A673 (cell line): Measurements from ENCODE around the gene ZC3H12C. TPM values are rescaled to one million over a fixed set of nuclear protein-coding genes. Genes with fewer than 3 reads are reported as not detected.
"Not testable (repeated sequence)": the region's sequence is repeated elsewhere in the genome, so short reads cannot be mapped to it uniquely, and the experiment has no call there.

Experiments
- BruUV-seq: library from RNA; stranded (reverse); fragments of 400-500 nt; replicated peaks from 2 replicates; lab custom pipeline; 2021; lab: Mats Ljungman, UMichigan
- CTCF ChIA-PET: fragments of 300-600 bp; sonication (Branson Sonifier 250); formaldehyde crosslinking; loops from one replicate; lab custom pipeline; 2022; ENCODE audit warnings: antibody characterized with exemption; lab: Charles Lee
- POLR2A ChIA-PET: fragments of 300-600 bp; sonication (Branson Sonifier 250); formaldehyde crosslinking; loops from one replicate; lab custom pipeline; 2022; ENCODE audit warnings: antibody characterized with exemption; ENCODE audit not compliant: low non-redundant PET; lab: Charles Lee
- DNase-seq: peaks from one replicate; pipeline ENCODE4 v3.0.0-alpha.2; 2015; ENCODE audit warnings: low spot score
- H3K27ac ChIP-seq: fragments of 200-600 bp; sonication (generic); 2 replicates; pipeline ENCODE4 v1.5.1; 2016; ENCODE audit warnings: mixed run types, low read depth, mild to moderate bottlenecking, mixed read lengths, antibody characterized with exemption, low read length; ENCODE audit not compliant: poor library complexity, severe bottlenecking
- H3K27me3 ChIP-seq: fragments of 200-600 bp; sonication (generic); replicated peaks from 2 replicates; pipeline ENCODE4 v1.6.1; 2017; ENCODE audit warnings: mixed run types, low read depth, mild to moderate bottlenecking, mixed read lengths, antibody characterized with exemption, low read length; ENCODE audit not compliant: insufficient read depth, poor library complexity
- H3K36me3 ChIP-seq: fragments of 200-600 bp; sonication (generic); 2 replicates; pipeline ENCODE4 v1.6.1; 2016; ENCODE audit warnings: mixed run types, mild to moderate bottlenecking, mixed read lengths, antibody characterized with exemption, low read length; ENCODE audit not compliant: insufficient read depth, poor library complexity, severe bottlenecking
- H3K4me1 ChIP-seq: fragments of 200-600 bp; sonication (generic); 2 replicates; pipeline ENCODE4 v1.6.1; 2017; ENCODE audit warnings: mixed run types, mild to moderate bottlenecking, mixed read lengths, antibody characterized with exemption, low read length; ENCODE audit not compliant: insufficient read depth, poor library complexity, severe bottlenecking
- H3K4me3 ChIP-seq: fragments of 200-600 bp; sonication (generic); 2 replicates; pipeline ENCODE4 v1.5.1; 2016; ENCODE audit warnings: low read depth, mixed run types, mild to moderate bottlenecking, mixed read lengths, low read length; ENCODE audit not compliant: poor library complexity, severe bottlenecking
- H3K9me3 ChIP-seq: fragments of 200-600 bp; sonication (generic); 2 replicates; pipeline ENCODE4 v1.6.1; 2016; ENCODE audit warnings: mixed run types, low read depth, mild to moderate bottlenecking, mixed read lengths, antibody characterized with exemption, low read length; ENCODE audit not compliant: poor library complexity, severe bottlenecking
- CTCF ChIP-seq: fragments of 300-800, 200-600 bp; sonication (generic); conservative IDR thresholded peaks from 2 replicates; pipeline ENCODE4 v1.5.1; 2017; ENCODE audit warnings: low read depth, mild to moderate bottlenecking, antibody characterized with exemption, low read length, moderate library complexity, mixed read lengths
- EZH2 ChIP-seq: fragments of 200-600 bp; sonication (generic); IDR thresholded peaks from 2 replicates; pipeline ENCODE4 v1.6.1; 2017; ENCODE audit warnings: borderline replicate concordance, low read depth, mild to moderate bottlenecking, mixed read lengths, antibody characterized with exemption, low read length; ENCODE audit not compliant: poor library complexity, severe bottlenecking
- intact Hi-C: fragments of 100-400 bp; cut with micrococcal nuclease; formaldehyde crosslinking; loops from one replicate; pipeline ENCODE4 v1.10.0; 2022; ENCODE audit not compliant: unreplicated experiment
- total RNA-seq: library from RNA; stranded (reverse); gene quantifications from 2 replicates; pipeline ENCODE4 v1.2.3, GENCODE V29; 2021

The ZC3H12C gene
- total RNA-seq, 1 experiment from 2014 or later, result 21.7 TPM

- no TSS peak for BruUV-seq
- no peaks in the 10 kb centered on the region for H3K4me1 ChIP-seq
- no peak overlapping the region for H3K4me3 ChIP-seq
- POLR2A ChIA-PET, result no interaction called here
- no peaks in the 10 kb centered on the region for H3K36me3 ChIP-seq
- no peak overlapping the region for H3K27ac ChIP-seq
- CTCF ChIA-PET, result no interaction called here
- H3K27me3 ChIP-seq, result no peaks in the 10 kb centered on the region
- no peak for DNase-seq
- intact Hi-C loops, result no loop called here
- TF ChIP-seq EZH2 (no peak), CTCF (no peak)
- H3K9me3 ChIP-seq, result no peaks in the 10 kb centered on the region
Observed at GRCh38 chr11:110062247-110062646, 30.9 kb upstream of the ZC3H12C start.

GRCh38 chr11:110065189-110065588, 28.0 kb upstream of the ZC3H12C start:
- ChIA-PET POLR2A (no interaction called here), CTCF (no interaction called here)
- Histone ChIP-seq H3K4me1 (peaks cover 18% of the 10 kb centered on the region), H3K27ac (no peak overlapping the region), H3K27me3 (no peaks in the 10 kb centered on the region), H3K36me3 (no peaks in the 10 kb centered on the region), H3K9me3 (no peaks in the 10 kb centered on the region), H3K4me3 (no peak overlapping the region)
- no TSS peak for BruUV-seq
- DNase-seq, result no peak
- TF ChIP-seq EZH2 (no peak), CTCF (no peak)
- intact Hi-C loops, result no loop called here

- H3K27ac ChIP-seq, intact Hi-C loops, BruUV-seq, DNase-seq, H3K9me3 ChIP-seq, H3K4me3 ChIP-seq, CTCF ChIA-PET, POLR2A ChIA-PET, H3K36me3 ChIP-seq, H3K27me3 ChIP-seq: not testable (repeated sequence)
- H3K4me1 ChIP-seq, result peaks cover 25% of the 10 kb centered on the region
Observed at GRCh38 chr11:110068001-110068400, 25.2 kb upstream of the ZC3H12C start.

- Histone ChIP-seq H3K27me3 (no peaks in the 10 kb centered on the region), H3K27ac (peak overlapping the region; percentile 70), H3K9me3 (no peaks in the 10 kb centered on the region), H3K4me3 (no peak overlapping the region), H3K36me3 (no peaks in the 10 kb centered on the region), H3K4me1 (peaks cover 29% of the 10 kb centered on the region)
- intact Hi-C loops, result no loop called here
- ChIA-PET POLR2A (no interaction called here), CTCF (interaction anchor here (0.6 kb wide), 1 partner anchor 24 kb away, joined by 3 read pairs; the partner anchor contains the start of gene ZC3H12C)
- BruUV-seq, result no TSS peak
- TF ChIP-seq EZH2 (no peak), CTCF (no peak)
- peak; percentile 97 for DNase-seq
Observed at GRCh38 chr11:110069158-110069737, 23.9 kb upstream of the ZC3H12C start.
